CD4-positive, alpha-beta T cell treated with Interleukin-10 for 1 hour (primary cell): ENCODE data around the gene ACKR3.

Source experiments
- DNase-seq: peaks from one replicate; pipeline ENCODE4 v3.0.0-alpha.2; 2020

Gene ACKR3

GRCh38 chr2:236613612-236614011 is 44.0 kb downstream of the ACKR3 start:
- DNase-seq, result no peak

DNA sequence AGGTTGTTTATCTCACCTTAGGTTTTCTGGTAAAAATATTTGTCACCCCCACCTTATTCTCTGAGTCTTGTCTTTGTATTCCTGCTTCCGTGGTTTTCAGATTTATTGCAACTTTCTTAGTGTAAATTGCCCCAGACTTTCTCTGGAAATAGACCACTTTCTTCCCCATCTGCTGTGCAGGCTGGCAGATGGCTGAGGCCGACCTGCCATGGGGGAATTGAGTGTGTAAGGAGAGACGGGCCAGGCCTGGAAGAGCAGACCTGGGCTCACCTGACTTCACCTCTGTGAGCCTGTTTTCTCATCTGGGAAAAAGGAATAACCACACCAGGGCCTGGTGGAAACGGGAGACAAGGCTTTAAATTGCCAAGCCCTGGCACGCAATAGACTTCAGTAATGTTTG is 44.9 kb downstream of the ACKR3 start:
- no peak for DNase-seq

GRCh38 chr2:236616031-236616430 is 46.4 kb downstream of the ACKR3 start:
- no peak for DNase-seq

- DNase-seq, result no peak
Measured at GRCh38 chr2:236616624-236617023, 47.0 kb downstream of the ACKR3 start.

GRCh38 chr2:236617221-236617737 is 47.7 kb downstream of the ACKR3 start:
- no peak for DNase-seq

GRCh38 chr2:236617796-236618195 is 48.2 kb downstream of the ACKR3 start:
- DNase-seq, result no peak

- DNase-seq, result no peak
Measured at GRCh38 chr2:236618370-236618769, 48.7 kb downstream of the ACKR3 start.

DNA sequence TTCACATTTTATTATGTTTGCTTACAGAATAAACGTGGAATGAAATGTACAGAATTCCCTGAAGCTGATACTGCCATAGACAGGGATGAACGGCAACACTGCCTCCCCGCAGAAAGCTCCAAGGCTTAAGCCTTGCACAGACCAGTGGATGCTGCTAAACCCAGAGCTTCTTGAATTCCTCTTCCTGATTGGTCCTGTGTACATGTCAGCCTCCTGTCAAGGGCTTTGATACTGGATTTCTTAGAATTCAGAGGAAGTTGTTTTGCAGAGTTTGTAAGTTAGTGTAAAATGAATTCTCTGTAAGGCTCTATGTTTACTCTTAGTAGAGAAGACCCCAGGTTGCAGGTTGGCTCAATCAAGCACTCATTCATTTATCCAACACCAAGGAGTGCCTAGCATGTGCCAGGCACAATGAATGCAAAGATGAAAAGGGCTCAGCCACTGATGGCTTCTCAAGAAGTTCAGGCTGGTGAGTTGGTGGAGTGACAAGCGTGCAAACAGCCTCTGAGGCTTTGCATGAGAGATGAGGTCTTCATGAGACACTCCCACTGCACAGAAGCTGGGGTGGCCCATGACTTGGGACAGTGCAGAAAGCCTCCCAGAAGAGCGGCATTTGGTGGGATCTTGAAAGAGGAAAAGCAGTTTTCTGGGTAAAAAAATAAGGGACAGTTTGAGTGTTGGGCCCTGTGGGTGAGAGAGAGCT is 50.4 kb downstream of the ACKR3 start:
- DNase-seq, result no peak

DNA sequence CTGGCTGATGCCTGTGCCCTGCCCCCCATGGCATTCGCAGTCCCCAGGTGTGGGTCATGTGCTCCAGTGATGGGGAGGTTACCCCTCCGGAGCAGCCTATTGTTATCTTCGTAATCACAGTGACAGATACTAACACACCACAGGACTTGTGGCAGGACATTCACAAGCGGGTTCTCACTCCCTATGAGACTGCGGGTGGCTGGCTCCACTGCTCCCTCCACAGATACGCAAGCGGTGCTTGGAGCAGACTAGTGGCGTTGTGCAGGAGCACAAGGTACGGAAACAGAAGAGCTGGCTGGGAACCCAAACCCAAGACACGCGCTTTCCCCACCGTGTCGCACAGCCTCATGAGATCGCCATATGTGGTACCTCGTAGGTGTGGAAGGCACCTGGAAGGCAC is 52.2 kb downstream of the ACKR3 start:
- no peak for DNase-seq

DNA sequence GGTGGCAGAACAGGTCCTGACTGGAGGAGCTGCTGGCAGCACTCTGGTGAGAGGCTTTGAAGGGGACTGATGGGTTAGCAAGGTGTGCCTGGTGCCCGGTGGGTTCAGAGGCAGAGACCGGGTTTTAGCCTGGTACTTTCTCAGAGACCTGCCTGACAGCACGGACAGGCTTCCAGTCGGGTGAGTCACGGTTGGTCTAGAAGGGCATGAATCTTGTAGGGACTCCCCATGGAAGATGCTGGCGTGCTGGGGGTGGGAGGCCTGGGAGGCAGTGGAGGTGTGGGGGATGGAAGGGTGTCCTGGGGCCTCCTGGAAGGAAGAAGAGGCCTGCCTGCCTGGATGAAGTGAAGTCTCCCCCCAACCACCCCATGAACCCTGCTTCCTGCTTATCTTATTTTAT is 52.6 kb downstream of the ACKR3 start:
- DNase-seq, result no peak

GRCh38 chr2:236622660-236623059 is 53.0 kb downstream of the ACKR3 start:
- no peak for DNase-seq

GRCh38 chr2:236623816-236624215 is 54.2 kb downstream of the ACKR3 start:
- DNase-seq, result no peak

DNA sequence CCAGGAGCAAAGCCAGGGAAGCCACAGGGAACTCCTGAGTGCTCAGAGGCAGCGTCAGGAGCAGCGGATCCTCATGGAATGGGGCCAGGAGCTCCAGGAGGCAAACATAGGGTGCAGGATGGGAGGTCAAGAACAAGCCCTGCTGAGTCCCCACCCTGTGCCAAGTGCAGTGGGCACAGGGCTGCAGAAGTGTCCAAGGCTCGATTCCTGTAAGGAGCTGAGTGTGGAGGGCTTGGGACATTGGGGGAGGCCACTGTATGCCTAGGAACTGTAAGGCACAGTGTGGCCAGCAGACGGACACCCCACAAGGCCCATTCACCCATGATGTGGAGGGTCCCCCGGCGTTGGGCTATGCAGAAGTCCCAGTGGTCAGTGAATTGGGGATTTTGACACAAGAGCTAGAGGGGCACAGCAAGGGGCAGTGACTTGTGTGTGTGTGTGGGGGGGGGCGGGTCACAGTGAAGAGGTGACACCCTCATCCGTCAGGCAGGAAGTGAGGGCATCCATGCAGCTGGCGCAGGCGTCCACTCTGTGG is 55.6 kb downstream of the ACKR3 start:
- DNase-seq, result no peak

DNA sequence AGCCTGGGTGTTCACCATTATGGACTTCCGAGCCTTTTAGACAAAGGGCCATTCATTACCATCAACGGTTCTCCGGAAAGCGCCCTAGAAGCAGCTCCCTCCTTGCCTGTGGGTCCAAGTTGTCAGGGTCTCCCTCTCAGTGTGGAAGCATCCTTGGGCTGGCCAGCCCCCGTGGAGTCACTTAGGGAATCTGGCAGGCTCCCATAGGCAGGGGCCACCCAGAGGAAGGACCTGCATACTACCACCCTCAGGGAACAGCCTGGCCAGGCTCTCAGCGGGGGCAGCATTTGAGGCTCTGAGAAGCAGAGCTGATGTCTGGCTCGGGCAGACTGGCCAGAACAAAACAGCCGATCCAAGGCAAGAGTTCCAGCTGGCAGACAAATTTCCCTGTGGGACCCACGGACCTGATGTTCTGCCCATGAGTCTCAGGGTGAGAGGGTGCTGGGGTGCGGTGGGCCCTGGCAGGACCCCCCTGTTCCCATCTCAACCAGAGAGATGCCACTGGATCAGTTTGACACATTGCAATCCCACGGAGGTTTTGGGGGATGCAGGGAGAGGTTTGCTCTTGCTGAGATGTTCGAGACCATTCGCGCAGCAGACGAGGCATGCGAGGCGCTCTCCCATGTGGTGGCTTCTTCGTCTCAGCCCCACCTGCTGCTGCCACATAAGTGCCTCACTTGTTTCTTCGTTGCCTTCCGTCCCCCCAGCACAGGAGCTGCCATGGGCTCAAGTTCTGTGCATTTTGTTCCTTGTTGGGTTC is 56.9 kb downstream of the ACKR3 start:
- DNase-seq, result no peak

- DNase-seq, result no peak
Measured at GRCh38 chr2:236627193-236627592, 57.6 kb downstream of the ACKR3 start.

DNA sequence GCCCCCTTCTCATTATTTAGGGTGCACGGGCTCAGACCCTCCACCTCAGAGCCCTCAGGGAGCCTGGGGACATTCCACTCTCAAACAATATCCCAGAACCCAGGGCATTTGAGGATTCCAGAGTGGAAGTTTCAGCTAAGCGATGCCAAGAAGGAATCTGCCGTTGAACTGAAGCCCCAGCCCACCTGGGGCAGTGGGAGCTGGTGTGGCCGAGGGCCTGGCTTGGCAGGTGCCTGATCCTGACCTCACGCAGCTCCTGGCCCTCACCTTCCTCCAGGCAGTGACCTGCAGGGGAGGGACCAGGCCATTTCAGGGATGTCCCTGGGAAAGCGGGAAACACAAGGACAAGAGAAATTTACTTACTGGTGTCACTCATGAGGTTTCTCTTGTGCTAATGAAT is 58.2 kb downstream of the ACKR3 start:
- DNase-seq, result no peak

- no peak for DNase-seq
Measured at GRCh38 chr2:236628256-236628901, 58.8 kb downstream of the ACKR3 start.

GRCh38 chr2:236628981-236629605 is 59.5 kb downstream of the ACKR3 start:
- DNase-seq, result no peak

DNA sequence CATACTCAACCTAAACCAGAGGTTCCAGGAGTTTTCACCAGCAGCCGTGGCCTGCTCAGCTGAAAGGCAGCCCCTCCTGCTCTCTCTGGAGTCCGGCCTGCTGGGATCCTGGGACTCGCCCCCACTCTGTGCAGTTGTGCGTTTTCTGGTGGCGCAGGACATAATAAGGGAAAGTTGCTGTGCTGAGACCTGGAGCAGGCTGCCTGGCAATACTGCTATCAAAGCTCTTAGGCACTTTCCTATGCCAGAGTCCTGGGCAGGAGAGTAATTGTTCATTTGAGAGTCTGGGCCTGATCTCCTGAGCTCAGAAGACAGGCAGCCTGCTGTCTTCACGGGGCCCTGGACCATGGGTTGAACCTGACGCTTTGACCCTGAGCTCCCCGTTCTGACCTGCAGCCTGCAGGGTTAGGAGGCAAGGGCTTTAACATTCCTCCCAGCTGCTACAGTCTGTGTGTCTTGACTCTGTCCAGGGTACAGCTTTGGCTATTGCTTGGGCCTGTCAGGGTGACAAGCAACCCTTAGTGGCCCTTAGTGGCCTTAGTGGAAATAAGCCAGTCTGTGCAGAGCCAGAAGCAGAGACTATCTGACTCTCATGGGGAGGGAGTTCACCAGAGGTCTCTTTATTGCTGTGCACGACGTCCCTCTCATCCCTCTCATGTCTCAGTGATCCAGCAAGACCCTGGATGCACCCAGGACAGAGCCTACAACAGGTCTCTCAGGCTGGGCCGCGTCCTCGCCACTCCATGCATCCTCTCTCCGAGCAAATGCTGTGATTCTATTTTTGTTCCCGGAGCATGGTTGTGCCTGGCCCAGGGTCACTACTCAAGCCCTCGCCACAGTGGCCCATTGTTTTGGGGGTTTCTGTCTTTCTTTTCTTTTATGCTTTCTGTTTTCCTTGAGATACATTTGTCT is 60.6 kb downstream of the ACKR3 start:
- DNase-seq, result no peak

DNA sequence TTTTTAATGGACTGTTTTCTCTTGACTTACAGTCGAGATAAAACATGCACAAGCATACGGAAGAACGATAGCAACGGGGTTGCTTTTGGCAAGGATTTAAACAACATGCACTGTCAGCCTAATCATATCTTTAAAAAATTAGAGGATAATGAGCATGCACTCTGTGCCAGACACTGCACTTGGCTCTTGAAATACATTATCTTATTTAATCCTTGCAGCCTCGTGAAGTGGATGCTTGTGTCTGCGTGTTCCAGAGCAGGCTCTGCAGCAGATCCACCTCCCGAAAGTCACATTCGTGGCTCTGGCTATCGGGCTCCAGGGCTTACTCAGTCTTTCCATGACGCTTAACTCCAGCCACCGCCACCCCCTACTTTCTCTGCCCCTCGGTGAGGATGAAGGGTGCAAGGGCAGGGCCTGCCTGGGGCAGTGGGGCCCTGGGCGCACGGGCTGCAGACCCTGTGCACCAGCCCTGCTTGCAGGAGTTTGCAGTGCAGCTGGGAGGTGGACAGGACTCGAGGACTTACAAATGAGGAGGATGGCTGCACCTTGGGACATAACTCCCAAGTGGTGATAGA is 61.7 kb downstream of the ACKR3 start:
- no peak for DNase-seq

DNA sequence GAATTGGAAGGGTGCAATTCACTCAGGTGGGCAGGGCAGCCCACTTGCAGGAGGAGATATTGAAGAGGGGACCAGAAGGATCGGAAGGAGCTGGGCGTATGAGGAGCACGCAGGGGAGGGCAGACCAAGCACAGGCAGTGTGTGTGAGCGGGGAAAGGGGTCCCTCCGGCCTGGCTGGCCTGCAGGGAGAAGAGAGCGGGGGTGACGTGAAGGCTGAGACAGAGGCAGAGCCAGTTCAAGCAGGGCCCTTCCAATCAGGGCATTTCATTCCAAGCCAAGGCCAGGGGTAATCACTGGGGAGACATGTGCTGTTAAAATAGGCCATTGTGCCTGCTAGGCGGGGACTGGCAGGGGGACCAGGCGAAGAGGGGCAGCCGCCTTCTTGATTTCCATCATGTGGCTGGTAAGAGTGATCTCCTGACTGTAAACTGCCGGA is 62.2 kb downstream of the ACKR3 start:
- DNase-seq, result no peak
